GM18502 (cell line): Measurements from ENCODE around the gene GMPR.
"Not testable (repeated sequence)": the region's sequence is repeated elsewhere in the genome, so short reads cannot be mapped to it uniquely, and the experiment has no call there.

Source experiments
- ATAC-seq: cut with Tn5 transposase; IDR thresholded peaks from one replicate; pipeline ENCODE4 v1.9.1; 2021; ENCODE audit warnings: mild to moderate bottlenecking; ENCODE audit not compliant: unreplicated experiment, poor library complexity

GMPR gene

GRCh38 chr6:16224409-16224808, 14.0 kb upstream of the GMPR start:
- ATAC-seq = no peak

- not testable (repeated sequence) for ATAC-seq
Observed at GRCh38 chr6:16225062-16225731, 13.2 kb upstream of the GMPR start.

- ATAC-seq = not testable (repeated sequence)
Observed at GRCh38 chr6:16226117-16227047, 12.0 kb upstream of the GMPR start.

GRCh38 chr6:16227048-16227562, 11.3 kb upstream of the GMPR start:
- no peak for ATAC-seq

- no peak for ATAC-seq
Observed at GRCh38 chr6:16227605-16228004, 10.8 kb upstream of the GMPR start.

- no peak for ATAC-seq
Observed at GRCh38 chr6:16228043-16228442, 10.3 kb upstream of the GMPR start.

GRCh38 chr6:16228709-16229665, 9.4 kb upstream of the GMPR start:
- ATAC-seq = no peak

- no peak for ATAC-seq
Observed at GRCh38 chr6:16229700-16230099, 8.7 kb upstream of the GMPR start.

GRCh38 chr6:16230953-16231352, 7.4 kb upstream of the GMPR start:
- ATAC-seq = no peak

- no peak for ATAC-seq
Observed at GRCh38 chr6:16232086-16232485, 6.3 kb upstream of the GMPR start.

- ATAC-seq = no peak
Observed at GRCh38 chr6:16236009-16236501, 2.3 kb upstream of the GMPR start.

- no peak for ATAC-seq
Observed at GRCh38 chr6:16236631-16237199, 1.7 kb upstream of the GMPR start.

- ATAC-seq = no peak
Observed at GRCh38 chr6:16237242-16237641, 1.1 kb upstream of the GMPR start.

- peak; percentile 1 for ATAC-seq
Observed at GRCh38 chr6:16238963-16239797, 793 bp downstream of the GMPR start.

- no peak for ATAC-seq
Observed at GRCh38 chr6:16239798-16240123, 1.4 kb downstream of the GMPR start.

- no peak for ATAC-seq
Observed at GRCh38 chr6:16240589-16241320, 2.4 kb downstream of the GMPR start.

GRCh38 chr6:16241321-16241689, 2.9 kb downstream of the GMPR start:
- ATAC-seq = no peak

- no peak for ATAC-seq
Observed at GRCh38 chr6:16243055-16243454, 4.7 kb downstream of the GMPR start.
